Retina (tissue), 1 donor: Measurements from ENCODE around the gene NAIF1.
"Not testable (repeated sequence)": the region's sequence is repeated elsewhere in the genome, so short reads cannot be mapped to it uniquely, and the experiment has no call there.

Source experiments
- DNase-seq: peaks from one replicate; pipeline ENCODE4 v3.0.0-alpha.2; 2016

The NAIF1 gene

GRCh38 chr9:128024761-128025308 lies 42.3 kb downstream of the NAIF1 start:
- DNase-seq: no peak

- DNase-seq: not testable (repeated sequence)
These were observed 43.4 kb downstream of the NAIF1 start for GRCh38 chr9:128023671-128024070.

DNA sequence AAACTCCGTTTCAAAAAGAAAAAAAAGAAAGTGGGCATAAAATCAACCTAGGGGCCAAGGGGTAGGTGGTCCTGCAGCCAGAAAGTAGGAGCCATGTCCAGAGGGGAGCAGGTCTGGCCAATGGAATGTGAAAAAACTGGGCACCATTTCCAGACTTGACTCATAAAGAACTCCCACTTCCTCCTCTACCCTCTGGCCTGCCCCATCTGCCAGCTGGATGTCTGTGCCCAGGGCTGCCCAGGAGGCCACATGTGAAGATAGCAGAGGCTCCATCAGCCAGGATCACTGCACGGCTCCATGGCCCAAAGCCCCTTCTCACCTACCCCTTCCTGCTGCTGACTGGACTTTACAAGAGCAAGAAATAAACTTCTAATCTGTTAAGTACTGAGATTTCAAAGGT lies 44.2 kb downstream of the NAIF1 start:
- DNase-seq: no peak

- DNase-seq: no peak
These were observed 46.0 kb downstream of the NAIF1 start for GRCh38 chr9:128021098-128021497.

GRCh38 chr9:128020692-128021091 lies 46.4 kb downstream of the NAIF1 start:
- DNase-seq: no peak

GRCh38 chr9:128015696-128016095 lies 51.4 kb downstream of the NAIF1 start:
- DNase-seq: no peak
